ENCODE data around the gene PRG2. TPM values are rescaled to one million over a fixed set of nuclear protein-coding genes. Genes with fewer than 3 reads are reported as not detected.

PRG2 gene
- total RNA-seq, 2 experiments from 2014 or later, result 1.0 TPM; not detected in 1

- ChIA-PET CTCF (interaction anchor here (1.1 to 2.6 kb wide), 3 partner anchors 18 to 79 kb away, joined by 4 to 7 read pairs (median 7); no protein-coding TSS in a partner anchor), POLR2A (interaction anchor here (0.5 to 2.3 kb wide), 8 partner anchors 8 to 1152 kb away, joined by 3 to 21 read pairs (median 6); partner anchors contain the start of gene LPXN)
Measured at GRCh38 chr11:57424137-57424791, 33.8 kb upstream of the PRG2 start.

GRCh38 chr11:57422669-57423068 lies 32.2 kb upstream of the PRG2 start:
- CTCF ChIA-PET, result interaction anchor here (1.0 kb wide), 1 partner anchor 76 kb away, joined by 3 read pairs; no protein-coding TSS in a partner anchor
- POLR2A ChIA-PET, result interaction anchor here (1.1 kb wide), 1 partner anchor 17 kb away, joined by 3 read pairs; no protein-coding TSS in a partner anchor

- CTCF ChIA-PET, result interaction anchor here (1.0 kb wide), 1 partner anchor 76 kb away, joined by 3 read pairs; no protein-coding TSS in a partner anchor
- POLR2A ChIA-PET, result interaction anchor here (0.7 to 1.1 kb wide), 2 partner anchors 16 to 93 kb away, joined by 3 read pairs; no protein-coding TSS in a partner anchor
Measured at GRCh38 chr11:57421805-57422204, 31.4 kb upstream of the PRG2 start.

GRCh38 chr11:57421066-57421465 lies 30.6 kb upstream of the PRG2 start:
- POLR2A ChIA-PET, result interaction anchor here (1.0 kb wide), 2 partner anchors 11 to 109 kb away, joined by 3 read pairs; partner anchors contain the start of gene TIMM10
- CTCF ChIA-PET, result interaction anchor here (1.6 kb wide), 1 partner anchor 37 kb away, joined by 5 read pairs; no protein-coding TSS in a partner anchor

- POLR2A ChIA-PET, result interaction anchor here (1.4 to 3.1 kb wide), 2 partner anchors 12 to 14 kb away, joined by 3 to 15 read pairs; no protein-coding TSS in a partner anchor
- CTCF ChIA-PET, result interaction anchor here (0.9 to 1.4 kb wide), 3 partner anchors 9 to 13 kb away, joined by 3 to 5 read pairs (median 3); no protein-coding TSS in a partner anchor
Measured at GRCh38 chr11:57419146-57419545, 28.7 kb upstream of the PRG2 start.

GRCh38 chr11:57418131-57418530 lies 27.7 kb upstream of the PRG2 start:
- POLR2A ChIA-PET, result interaction anchor here (1.2 to 3.1 kb wide), 2 partner anchors 9 to 11 kb away, joined by 4 to 15 read pairs; no protein-coding TSS in a partner anchor

GRCh38 chr11:57417056-57417455 lies 26.6 kb upstream of the PRG2 start:
- CTCF ChIA-PET, result interaction anchor here (1.4 kb wide), 1 partner anchor 9 kb away, joined by 4 read pairs; no protein-coding TSS in a partner anchor

More at GRCh38 chr11:57418131-57418530, 27.7 kb upstream of the PRG2 start:
- CTCF ChIA-PET, result interaction anchor here (0.7 to 1.4 kb wide), 2 partner anchors 10 to 24 kb away, joined by 3 to 4 read pairs; no protein-coding TSS in a partner anchor

GRCh38 chr11:57416436-57416835 lies 26.0 kb upstream of the PRG2 start:
- ChIA-PET CTCF (no interaction called here), POLR2A (interaction anchor here (1.4 kb wide), 1 partner anchor 10 kb away, joined by 7 read pairs; no protein-coding TSS in a partner anchor)

More at GRCh38 chr11:57417056-57417455, 26.6 kb upstream of the PRG2 start:
- POLR2A ChIA-PET, result interaction anchor here (1.4 kb wide), 1 partner anchor 10 kb away, joined by 7 read pairs; no protein-coding TSS in a partner anchor

- POLR2A ChIA-PET, result no interaction called here
Measured at GRCh38 chr11:57414612-57415212, 24.3 kb upstream of the PRG2 start.

GRCh38 chr11:57413681-57414080 lies 23.2 kb upstream of the PRG2 start:
- POLR2A ChIA-PET, result no interaction called here
- CTCF ChIA-PET, result interaction anchor here (0.7 kb wide), 1 partner anchor 20 kb away, joined by 4 read pairs; no protein-coding TSS in a partner anchor

More at GRCh38 chr11:57414612-57415212, 24.3 kb upstream of the PRG2 start:
- CTCF ChIA-PET, result no interaction called here

- CTCF ChIA-PET, result interaction anchor here (0.5 to 1.1 kb wide), 2 partner anchors 9 to 117 kb away, joined by 3 read pairs; no protein-coding TSS in a partner anchor
- POLR2A ChIA-PET, result interaction anchor here (1.5 kb wide), 1 partner anchor 10 kb away, joined by 3 read pairs; no protein-coding TSS in a partner anchor
Measured at GRCh38 chr11:57410287-57410686, 19.8 kb upstream of the PRG2 start.

- ChIA-PET CTCF (interaction anchor here (0.5 to 1.5 kb wide), 3 partner anchors 8 to 117 kb away, joined by 3 to 4 read pairs (median 3); no protein-coding TSS in a partner anchor), POLR2A (interaction anchor here (1.1 to 1.5 kb wide), 2 partner anchors 8 to 11 kb away, joined by 3 to 4 read pairs; no protein-coding TSS in a partner anchor)
Measured at GRCh38 chr11:57409321-57410100, 19.1 kb upstream of the PRG2 start.

GRCh38 chr11:57408771-57409170 lies 18.3 kb upstream of the PRG2 start:
- POLR2A ChIA-PET, result interaction anchor here (1.0 to 2.6 kb wide), 4 partner anchors 9 to 16 kb away, joined by 3 to 15 read pairs (median 6); no protein-coding TSS in a partner anchor
- CTCF ChIA-PET, result interaction anchor here (1.4 to 1.5 kb wide), 2 partner anchors 9 to 10 kb away, joined by 3 to 4 read pairs; no protein-coding TSS in a partner anchor

- POLR2A ChIA-PET, result interaction anchor here (1.0 to 2.6 kb wide), 3 partner anchors 9 to 17 kb away, joined by 3 to 15 read pairs (median 7); no protein-coding TSS in a partner anchor
- CTCF ChIA-PET, result interaction anchor here (1.4 to 1.5 kb wide), 2 partner anchors 10 to 11 kb away, joined by 3 to 4 read pairs; no protein-coding TSS in a partner anchor
Measured at GRCh38 chr11:57407941-57408475, 17.6 kb upstream of the PRG2 start.

GRCh38 chr11:57407010-57407920 lies 16.8 kb upstream of the PRG2 start:
- CTCF ChIA-PET, result interaction anchor here (1.4 to 2.5 kb wide), 4 partner anchors 10 to 17 kb away, joined by 3 to 7 read pairs (median 4); no protein-coding TSS in a partner anchor
- POLR2A ChIA-PET, result interaction anchor here (1.2 to 2.8 kb wide), 5 partner anchors 8 to 18 kb away, joined by 3 to 21 read pairs (median 7); no protein-coding TSS in a partner anchor

GRCh38 chr11:57406337-57406904 lies 16.0 kb upstream of the PRG2 start:
- ChIA-PET POLR2A (interaction anchor here (1.3 to 2.8 kb wide), 4 partner anchors 10 to 18 kb away, joined by 3 to 21 read pairs (median 11); no protein-coding TSS in a partner anchor), CTCF (interaction anchor here (1.1 to 2.5 kb wide), 3 partner anchors 14 to 28 kb away, joined by 3 to 7 read pairs (median 5); no protein-coding TSS in a partner anchor)

All from activated CD8-positive, alpha-beta memory T cell treated with anti-CD3 and anti-CD28 coated beads for 36 hours (primary cell).